Ovary (tissue), 9 donors: ENCODE data around the gene LMBR1. TPM values are rescaled to one million over a fixed set of nuclear protein-coding genes. Genes with fewer than 3 reads are reported as not detected.
"Not testable (repeated sequence)": the region's sequence is repeated elsewhere in the genome, so short reads cannot be mapped to it uniquely, and the experiment has no call there.

Experiments used
- DNase-seq, 5 donors: peaks; one replicate each; pipeline ENCODE4 v3.0.0-alpha.2; 2019 to 2020
- H3K27ac ChIP-seq, 2 donors: fragments of 200-600 bp; one replicate each; pipeline versions ENCODE4 v1.5.1 to v1.8.0; 2019 to 2022
- H3K27me3 ChIP-seq: fragments of 200-600 bp; one replicate; pipeline ENCODE4 v1.8.0; 2022
- H3K36me3 ChIP-seq: fragments of 200-600 bp; sonication (generic); one replicate; pipeline ENCODE4 v1.5.1; 2019
- H3K4me1 ChIP-seq: one replicate; pipeline ENCODE4 v1.8.1; 2013; ENCODE audit warnings: mild to moderate bottlenecking, moderate library complexity; ENCODE audit not compliant: insufficient read depth
- H3K4me3 ChIP-seq: fragments of 200-600 bp; sonication (generic); one replicate; pipeline ENCODE4 v1.5.1; 2017
- H3K9me3 ChIP-seq, 2 donors: fragments of 200-600 bp in 1 of 2; sonication (generic) in 1 of 2; one replicate each; pipeline versions ENCODE4 v1.5.1 to v1.8.1; 2013 to 2019; ENCODE audit warnings: mild to moderate bottlenecking in 1 of 2, moderate library complexity in 1 of 2
- CTCF ChIP-seq, 3 donors: fragments of 450-650 bp in 2 of 3; fragments of 200-600 bp in 1 of 3; IDR thresholded peaks; one replicate each; pipeline versions ENCODE4 v1.5.1 to v1.8.0; 2016 to 2022; ENCODE audit warnings: antibody characterized with exemption in 3 of 3, mild to moderate bottlenecking in 1 of 3
- EP300 ChIP-seq: sonication (generic); formaldehyde crosslinking; IDR thresholded peaks from one replicate; pipeline ENCODE4 v1.6.1; 2017; ENCODE audit warnings: antibody characterized with exemption
- POLR2A ChIP-seq: fragments of 450-650 bp; IDR thresholded peaks from one replicate; pipeline ENCODE4 v1.6.1; 2017; ENCODE audit warnings: antibody characterized with exemption, mild to moderate bottlenecking, moderate library complexity
- WGBS, 3 donors: extraction: QIAGEN DNeasy Blood & Tissue Kit in 1 of 3; methylation state at CpG; one replicate each; pipeline versions ENCODE4 v1.1.5 to v1.1.7; 2013 to 2017; 5-methylcytosine and 5-hydroxymethylcytosine counted together
- intact Hi-C, 4 donors: fragments of 100-400 bp; cut with DNase I; formaldehyde crosslinking; loops; one replicate each; pipeline versions ENCODE4 v1.11.0 to v1.15.1; 2022 to 2023
- polyA plus RNA-seq, 2 donors: library from polyadenylated mRNA; stranded (reverse); fragments of 200-250 nt in 1 of 2; fragments of 350-450 nt in 1 of 2; fragmentation: Illumina TruSeq in 1 of 2; extraction: RNeasy Lipid Tissue Mini Kit (QIAGEN cat#74804) in 1 of 2; gene quantifications; one replicate each; pipeline ENCODE4 v1.2.3, GENCODE V29; 2013 to 2014
- total RNA-seq, 7 donors: library from RNA; depleted of rRNA in 2 of 7; stranded (reverse); fragments of >200 nt in 2 of 7; fragmentation: NEBNext Ultra II Directional in 3 of 7; extraction: Animal tissue kit (Norgen Biotek cat#: 25700) in 3 of 7; gene quantifications; one replicate each; pipeline versions ENCODE4 v1.1.0 to v1.2.4, GENCODE V29; 2016 to 2023
- donor health status: DM: no; HTN: no; CAD: no; lungs with moderate emphysema.
- donor health status: DM: no; HTN: no; CAD: no.
- donor health status: Bipolar disorder and iron deficiency.
- donor health status: DM: yes; HTN: yes; CAD: no.
- donor health status: DM: no; HTN: no; CAD: no.
- donor health status: DM: yes; HTN: yes; CAD: no.

The LMBR1 gene
- total and polyA plus RNA-seq, 9 donors: 20.0 to 77.1 (median 54.2) TPM

GRCh38 chr7:156639426-156640256, 253.3 kb downstream of the LMBR1 start:
- TF ChIP-seq POLR2A (no peak), EP300 (no peak), CTCF (IDR thresholded peaks at IDR 0.05) (no peak)
- peaks cover 8% of the 10 kb centered on the region for H3K4me1 ChIP-seq
- H3K27me3 ChIP-seq: no peaks in the 10 kb centered on the region
- 51 to 60% (median 52%) methylated on average over 51 to 52 of the region's 52 CpGs for WGBS, 3 donors
- intact Hi-C loops: no loop called here
- H3K36me3 ChIP-seq: no peaks in the 10 kb centered on the region
- DNase-seq: peak in 3 of 5 donors; percentile 20 to 42 (median 20)
- H3K4me3 ChIP-seq: peak overlapping the region; percentile 53
- no peaks in the 10 kb centered on the region for H3K9me3 ChIP-seq
- peak overlapping the region; percentile 50 to 74 for H3K27ac ChIP-seq

DNA sequence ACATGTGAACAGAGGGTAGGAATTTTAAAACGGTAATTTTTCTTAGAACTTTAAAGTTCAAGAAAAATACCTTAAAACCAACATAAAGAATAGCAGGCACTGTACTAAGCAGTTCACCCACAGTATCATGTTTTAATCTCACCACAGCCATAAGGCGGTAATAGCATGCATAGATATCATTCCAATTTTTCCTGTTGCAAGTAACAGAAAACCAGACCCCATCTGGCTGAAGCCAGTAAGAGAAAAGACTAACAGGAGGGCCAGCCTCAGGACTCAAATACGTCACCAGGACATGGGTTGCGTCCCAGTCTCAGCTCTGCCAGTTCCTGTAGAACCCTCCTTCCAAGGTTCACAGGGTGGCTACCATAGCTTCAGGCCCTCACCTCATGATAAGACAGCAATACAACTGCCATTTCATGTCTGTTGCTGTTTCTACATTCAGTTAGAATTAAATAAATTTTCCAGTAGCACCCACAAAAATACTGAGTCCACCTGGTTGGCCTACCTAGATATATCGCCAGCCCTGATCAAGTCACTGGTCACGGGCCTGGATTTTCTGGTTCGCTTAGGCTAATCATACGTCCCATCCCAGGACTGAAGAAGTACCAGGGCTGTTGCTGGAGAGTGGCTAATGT, 254.4 kb downstream of the LMBR1 start:
- no peak overlapping the region for H3K27ac ChIP-seq
- DNase-seq: no peak
- H3K36me3 ChIP-seq: no peaks in the 10 kb centered on the region
- no peak overlapping the region for H3K4me3 ChIP-seq
- 95 to 97% (median 96%) methylated on average over 8 of the region's 8 CpGs for WGBS, 3 donors
- peaks cover 8% of the 10 kb centered on the region for H3K4me1 ChIP-seq
- intact Hi-C loops: no loop called here
- H3K27me3 ChIP-seq: no peaks in the 10 kb centered on the region
- H3K9me3 ChIP-seq: no peaks in the 10 kb centered on the region
- TF ChIP-seq POLR2A: no peak
- no peak for TF ChIP-seq EP300
- no peak for TF ChIP-seq CTCF (IDR thresholded peaks at IDR 0.05)

GRCh38 chr7:156637093-156637492, 255.9 kb downstream of the LMBR1 start:
- H3K9me3 ChIP-seq, DNase-seq, intact Hi-C loops, H3K4me1 ChIP-seq, H3K27ac ChIP-seq, H3K36me3 ChIP-seq, H3K4me3 ChIP-seq, H3K27me3 ChIP-seq: not testable (repeated sequence)
- WGBS, 3 donors: 98 to 99% (median 99%) methylated on average over 7 of the region's 7 CpGs

DNA sequence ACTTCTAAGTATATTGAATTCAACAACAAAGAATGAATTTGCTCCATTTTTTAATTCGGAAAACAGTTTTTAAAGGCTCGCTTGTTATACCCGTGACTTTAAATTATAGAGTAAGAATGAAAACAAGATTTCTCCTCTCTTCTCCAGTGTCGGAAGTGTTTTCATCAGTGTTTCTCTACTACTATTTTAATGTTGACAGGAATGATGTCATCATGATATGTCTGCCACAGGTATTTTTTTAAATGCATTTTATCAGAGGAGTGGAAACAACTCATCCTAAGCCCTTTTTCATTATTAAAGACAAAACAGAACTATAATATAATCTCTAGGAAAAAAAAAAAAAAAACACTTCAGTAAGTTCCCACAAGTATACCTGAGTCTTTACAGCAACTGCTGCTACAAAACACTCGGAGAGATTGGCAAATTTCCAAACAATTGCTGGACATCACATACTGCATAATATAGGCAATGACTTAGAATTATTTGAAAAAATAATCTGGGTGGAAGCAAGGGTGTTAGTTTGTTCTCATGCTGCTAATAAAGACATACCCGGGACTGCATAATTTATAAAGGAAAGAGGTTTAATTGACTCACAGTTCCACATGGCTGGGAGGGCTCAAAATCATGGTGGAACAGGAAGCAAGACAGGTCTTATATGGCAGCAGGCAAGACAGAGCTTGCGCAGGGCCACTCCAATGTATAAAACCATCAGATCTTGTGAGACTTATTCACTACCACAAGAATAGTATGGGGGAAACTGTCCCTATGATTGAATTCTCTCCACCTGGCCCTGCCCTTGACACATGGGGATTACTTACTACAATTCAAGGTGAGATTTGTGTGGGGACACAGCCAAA, 257.2 kb downstream of the LMBR1 start:
- Histone ChIP-seq H3K36me3 (no peaks in the 10 kb centered on the region), H3K27ac (no peak overlapping the region), H3K4me1 (peaks cover 5% of the 10 kb centered on the region), H3K9me3 (no peaks in the 10 kb centered on the region), H3K4me3 (no peak overlapping the region), H3K27me3 (no peaks in the 10 kb centered on the region)
- 81 to 85% (median 84%) methylated on average over 7 of the region's 7 CpGs for whole genome bisulfite sequencing, 3 donors
- intact Hi-C loops: no loop called here
- no peak for TF ChIP-seq EP300
- TF ChIP-seq POLR2A: no peak
- no peak for TF ChIP-seq CTCF (IDR thresholded peaks at IDR 0.05)
- no peak for DNase-seq
